Pancreas (tissue), 10 donors: ENCODE data around the gene SERPINE3. TPM values are rescaled to one million over a fixed set of nuclear protein-coding genes. Genes with fewer than 3 reads are reported as not detected.

ENCODE experiments used
- ATAC-seq, 4 donors: fragments of 200-7000 bp; cut with Tn5 transposase; one replicate each; pipeline versions ENCODE4 v1.8.0 to v1.9.1; 2020; ENCODE audit warnings: mild to moderate bottlenecking in 4 of 4, moderate library complexity in 4 of 4
- DNase-seq, 6 donors: peaks; one replicate each; pipeline ENCODE4 v3.0.0-alpha.2; 2020
- FAIRE-seq: peaks from 2 replicates; lab custom pipeline; 2012; peaks lifted over from hg19 to GRCh38; lab: Jason Lieb, UNC
- H3K27ac ChIP-seq, 4 donors: fragments of 200-600 bp; sonication (generic); 1 replicate in 3 of 4; 2 replicates in 1 of 4; pipeline versions ENCODE4 v1.5.0 to v1.8.0; 2020
- H3K27me3 ChIP-seq, 4 donors: fragments of 200-600 bp; one replicate each; pipeline ENCODE4 v1.8.0; 2021
- H3K36me3 ChIP-seq, 3 donors: fragments of 200-600 bp; sonication (generic) in 1 of 3; one replicate each; pipeline versions ENCODE4 v1.5.0 to v1.8.0; 2020 to 2021
- H3K4me1 ChIP-seq, 3 donors: fragments of 200-600 bp; one replicate each; pipeline ENCODE4 v1.8.0; 2021
- H3K4me3 ChIP-seq, 4 donors: fragments of 200-600 bp; sonication (generic) in 2 of 4; one replicate each; pipeline versions ENCODE4 v1.5.0 to v1.8.0; 2020 to 2021
- H3K9me3 ChIP-seq, 4 donors: fragments of 200-600 bp; one replicate each; pipeline ENCODE4 v1.8.0; 2021
- CTCF ChIP-seq, 4 donors: fragments of 200-600 bp; sonication (generic) in 3 of 4; IDR thresholded peaks; one replicate each; pipeline versions ENCODE4 v1.5.0 to v1.8.0; 2021; ENCODE audit warnings: antibody characterized with exemption in 4 of 4
- WGBS, 2 donors: extraction: QIAGEN DNeasy Blood & Tissue Kit; methylation state at CpG; one replicate each; pipeline ENCODE4 v1.1.7; 2013; 5-methylcytosine and 5-hydroxymethylcytosine counted together
- intact Hi-C, 3 donors: fragments of 100-400 bp; cut with DNase I; formaldehyde crosslinking; loops; one replicate each; pipeline versions ENCODE4 v1.11.1 to v1.14.2; 2022
- polyA plus RNA-seq, 2 donors: library from polyadenylated mRNA; stranded (reverse); fragments of 200-250 nt; gene quantifications; one replicate each; pipeline ENCODE4 v1.2.3, GENCODE V29; 2013
- total RNA-seq, 6 donors: library from RNA; stranded (reverse); fragmentation: NEBNext Ultra II Directional in 4 of 6; extraction: Animal tissue kit (Norgen Biotek cat#: 25700) in 4 of 6; gene quantifications; one replicate each; pipeline versions ENCODE4 v1.2.1 to v1.2.4, GENCODE V29; 2021 to 2023
- donor health status: healthy with polysubstance abuse.
- donor health status: DM: no; HTN: no; CAD: no; lungs with moderate emphysema.
- donor health status: DM: no; HTN: no; CAD: no.
- donor health status: control.
- donor health status: control.
- donor health status: Bipolar disorder and iron deficiency.
- donor health status: DM: yes; HTN: yes; CAD: no.
- donor health status: DM: no; HTN: no; CAD: no.
- donor health status: DM: no; HTN: no; CAD: no.
- donor health status: DM: yes; HTN: yes; CAD: no.

SERPINE3 gene
- total and polyA plus RNA-seq, 8 donors = not detected

DNA sequence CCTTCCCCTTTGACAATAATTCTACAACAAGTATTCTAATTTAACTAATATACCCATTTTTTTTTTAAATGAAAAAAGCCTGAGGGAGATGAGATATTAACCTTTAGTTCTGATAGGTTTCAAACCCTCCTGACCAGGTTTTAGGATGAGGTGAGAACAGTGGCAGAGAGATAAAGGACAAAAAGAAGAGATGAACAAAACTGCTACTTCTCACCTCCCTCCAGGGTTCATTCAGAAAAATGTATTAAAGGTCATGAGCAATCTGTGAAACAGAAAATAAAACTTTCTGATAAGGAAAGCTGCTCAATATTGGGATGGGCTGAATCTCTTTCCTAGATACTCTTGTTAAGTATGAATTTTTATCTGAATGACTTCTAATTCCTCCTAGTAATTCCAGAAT lies 24.1 kb downstream of the SERPINE3 start:
- H3K36me3 ChIP-seq = peaks cover 0 to 41% (median 8%) of the 10 kb centered on the region in 3 donors
- no peak for FAIRE-seq
- no peak overlapping the region for H3K27ac ChIP-seq
- no peak overlapping the region for H3K4me3 ChIP-seq
- no peak for ATAC-seq
- TF ChIP-seq CTCF (IDR thresholded peaks at IDR 0.05) = no peak
- intact Hi-C loops = no loop called here
- peaks cover 9 to 19% (median 10%) of the 10 kb centered on the region in 3 donors for H3K4me1 ChIP-seq
- no peaks in the 10 kb centered on the region for H3K27me3 ChIP-seq
- H3K9me3 ChIP-seq = no peaks in the 10 kb centered on the region
- no peak for DNase-seq

- intact Hi-C loops = no loop called here
- FAIRE-seq (no peak), DNase-seq (no peak), ATAC-seq (no peak)
- Histone ChIP-seq H3K27me3 (no peaks in the 10 kb centered on the region), H3K4me1 (peaks cover 9 to 19% (median 10%) of the 10 kb centered on the region in 3 donors), H3K9me3 (no peaks in the 10 kb centered on the region), H3K4me3 (no peak overlapping the region), H3K27ac (no peak overlapping the region), H3K36me3 (peaks cover 0 to 50% (median 9%) of the 10 kb centered on the region in 3 donors)
- no peak for TF ChIP-seq CTCF (IDR thresholded peaks at IDR 0.05)
- 91 to 93% methylated on average over 3 of the region's 3 CpGs for WGBS, 2 donors
Observed at GRCh38 chr13:51364404-51365008, 25.0 kb downstream of the SERPINE3 start.

DNA sequence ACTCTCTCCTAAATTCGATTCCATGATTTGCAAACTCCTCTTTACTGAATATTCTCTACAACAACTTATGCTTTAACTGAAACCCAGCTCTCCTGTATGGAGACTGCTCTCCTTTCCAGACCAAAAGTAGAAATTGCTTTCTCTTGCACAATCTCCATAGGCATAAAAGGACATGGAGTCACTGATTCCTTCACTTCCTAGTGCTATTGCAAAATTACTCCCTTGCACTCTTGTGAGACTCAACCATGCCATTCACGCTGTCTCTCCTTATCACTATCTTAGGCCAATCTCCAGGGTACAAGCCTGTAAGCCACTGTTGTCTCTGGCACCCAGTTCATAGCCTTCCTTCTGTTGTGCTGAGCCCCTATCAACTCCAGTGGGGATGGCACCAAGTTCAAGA lies 30.6 kb downstream of the SERPINE3 start:
- peaks cover 0 to 61% (median 23%) of the 10 kb centered on the region in 3 donors for H3K36me3 ChIP-seq
- FAIRE-seq (no peak), DNase-seq (no peak), ATAC-seq (peak in 2 of 4 donors; percentile 12 to 53)
- H3K9me3 ChIP-seq = no peaks in the 10 kb centered on the region
- no peak overlapping the region for H3K4me3 ChIP-seq
- 87 to 96% methylated on average over 2 of the region's 2 CpGs for WGBS, 2 donors
- TF ChIP-seq CTCF (IDR thresholded peaks at IDR 0.05) = no peak
- H3K27me3 ChIP-seq = no peaks in the 10 kb centered on the region
- intact Hi-C loops = no loop called here
- H3K27ac ChIP-seq = no peak overlapping the region
- no peaks in the 10 kb centered on the region for H3K4me1 ChIP-seq

GRCh38 chr13:51370811-51371210 lies 31.3 kb downstream of the SERPINE3 start:
- 91 to 98% methylated on average over 2 of the region's 2 CpGs for WGBS, 2 donors
- no peak for TF ChIP-seq CTCF (IDR thresholded peaks at IDR 0.05)
- Histone ChIP-seq H3K27me3 (no peaks in the 10 kb centered on the region), H3K27ac (no peak overlapping the region), H3K9me3 (no peaks in the 10 kb centered on the region), H3K4me1 (no peaks in the 10 kb centered on the region), H3K36me3 (peaks cover 0 to 68% (median 30%) of the 10 kb centered on the region in 3 donors), H3K4me3 (no peak overlapping the region)
- no peak for DNase-seq
- intact Hi-C loops = no loop called here
- no peak for ATAC-seq
- FAIRE-seq = no peak

DNA sequence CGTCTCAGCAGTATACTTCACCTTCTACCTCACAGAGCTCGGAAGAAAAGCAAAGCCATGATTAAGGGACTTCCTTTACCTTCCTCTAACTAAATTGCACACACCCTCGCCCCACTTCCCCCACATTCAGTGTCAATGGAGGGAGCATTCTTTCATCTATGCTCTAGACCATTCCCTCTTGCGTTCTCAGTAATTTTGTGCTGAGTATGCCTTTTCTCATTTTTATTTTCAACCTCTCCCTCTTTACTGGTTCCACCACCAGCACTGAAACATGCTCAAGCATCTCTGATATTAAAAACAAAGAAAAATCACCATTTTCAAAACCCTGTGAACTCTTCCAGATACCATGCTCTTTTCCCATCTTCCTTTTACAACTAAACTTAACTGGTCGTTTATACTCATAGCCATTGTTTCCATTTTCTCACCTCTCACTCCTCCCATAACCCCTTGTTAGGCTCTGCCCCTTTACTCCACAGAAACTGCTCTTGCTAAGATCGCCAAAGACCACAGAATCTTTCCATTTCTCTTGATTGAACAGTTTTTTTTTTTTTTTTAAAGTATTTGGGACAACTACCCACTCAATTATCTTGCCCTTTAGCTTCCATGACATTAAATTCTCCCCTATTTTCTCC lies 32.4 kb downstream of the SERPINE3 start:
- Histone ChIP-seq H3K9me3 (no peaks in the 10 kb centered on the region), H3K27ac (no peak overlapping the region), H3K36me3 (peaks cover 0 to 67% (median 31%) of the 10 kb centered on the region in 3 donors), H3K27me3 (no peaks in the 10 kb centered on the region), H3K4me3 (no peak overlapping the region), H3K4me1 (no peaks in the 10 kb centered on the region)
- DNase-seq (no peak), FAIRE-seq (no peak), ATAC-seq (no peak)
- no peak for TF ChIP-seq CTCF (IDR thresholded peaks at IDR 0.05)
- 92 to 94% methylated on average over 6 of the region's 6 CpGs for WGBS, 2 donors
- intact Hi-C loops = no loop called here
